Large intestine (tissue), 3 donors: ENCODE measurements around the gene RGS6. TPM values are rescaled to one million over a fixed set of nuclear protein-coding genes. Genes with fewer than 3 reads are reported as not detected.

Source experiments
- DNase-seq, 2 donors: peaks; one replicate each; pipeline versions ENCODE4 v3.0.0 to v3.0.0-alpha.2; 2013
- H3K27ac ChIP-seq: one replicate; pipeline ENCODE4 v1.5.1; 2013; ENCODE audit warnings: low read length
- H3K27me3 ChIP-seq: 2 replicates; pipeline ENCODE4 v1.6.1; 2013; ENCODE audit warnings: low read length; ENCODE audit not compliant: control insufficient read depth, insufficient read depth
- H3K36me3 ChIP-seq: 2 replicates; pipeline ENCODE4 v1.6.1; 2013; ENCODE audit warnings: low read length; ENCODE audit not compliant: control insufficient read depth, insufficient read depth
- H3K4me1 ChIP-seq: one replicate; pipeline ENCODE4 v1.6.1; 2013; ENCODE audit warnings: low read length; ENCODE audit not compliant: control insufficient read depth, insufficient read depth
- H3K4me3 ChIP-seq: one replicate; pipeline ENCODE4 v1.5.1; 2013; ENCODE audit warnings: low read length
- H3K9me3 ChIP-seq: one replicate; pipeline ENCODE4 v1.6.1; 2013; ENCODE audit warnings: mild to moderate bottlenecking, low read depth, low read length, moderate library complexity; ENCODE audit not compliant: control insufficient read depth
- WGBS: methylation state at CpG from one replicate; pipeline ENCODE4 v1.1.5; 2013; ENCODE audit warnings: low lambda C conversion rate; ENCODE audit not compliant: insufficient coverage; 5-methylcytosine and 5-hydroxymethylcytosine counted together
- polyA plus RNA-seq: library from polyadenylated mRNA; unstranded; fragments of 120-200 nt; gene quantifications from one replicate; pipeline ENCODE4 v1.2.1, GENCODE V29; 2013

RGS6 gene
- polyA plus RNA-seq, 1 donor: 2.7 TPM

DNA sequence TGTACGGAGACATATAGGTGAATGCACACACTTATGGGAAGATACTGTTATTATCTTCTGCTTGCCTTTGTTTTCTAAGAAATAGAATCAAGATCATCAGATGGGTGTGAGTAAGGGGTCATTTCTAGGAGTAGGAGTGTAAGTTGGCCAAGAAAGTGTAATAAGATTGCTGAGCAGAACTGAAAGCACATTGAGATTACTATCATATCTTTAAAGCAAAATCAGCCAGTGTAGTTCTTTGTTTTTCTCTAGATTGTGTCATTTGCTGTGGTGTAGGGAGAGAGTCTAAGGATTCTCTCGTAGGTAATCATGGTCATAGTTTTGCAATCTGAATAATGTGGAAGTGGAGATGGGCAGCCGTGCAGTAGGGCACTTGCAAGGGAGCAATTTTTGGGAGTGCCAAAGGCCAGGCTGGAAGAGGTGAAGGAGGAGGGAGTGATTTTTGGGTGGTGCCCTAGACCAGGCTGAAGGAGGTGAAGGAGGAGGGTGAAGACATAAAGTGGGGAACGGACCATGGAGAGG lies 131.6 kb downstream of the RGS6 start:
- H3K36me3 ChIP-seq: no peaks in the 10 kb centered on the region
- no peaks in the 10 kb centered on the region for H3K9me3 ChIP-seq
- H3K4me3 ChIP-seq: no peak overlapping the region
- H3K27me3 ChIP-seq: no peaks in the 10 kb centered on the region
- H3K27ac ChIP-seq: no peak overlapping the region
- no peaks in the 10 kb centered on the region for H3K4me1 ChIP-seq
- 75% methylated on average over 1 of the region's 4 CpGs for WGBS
- no peak for DNase-seq

DNA sequence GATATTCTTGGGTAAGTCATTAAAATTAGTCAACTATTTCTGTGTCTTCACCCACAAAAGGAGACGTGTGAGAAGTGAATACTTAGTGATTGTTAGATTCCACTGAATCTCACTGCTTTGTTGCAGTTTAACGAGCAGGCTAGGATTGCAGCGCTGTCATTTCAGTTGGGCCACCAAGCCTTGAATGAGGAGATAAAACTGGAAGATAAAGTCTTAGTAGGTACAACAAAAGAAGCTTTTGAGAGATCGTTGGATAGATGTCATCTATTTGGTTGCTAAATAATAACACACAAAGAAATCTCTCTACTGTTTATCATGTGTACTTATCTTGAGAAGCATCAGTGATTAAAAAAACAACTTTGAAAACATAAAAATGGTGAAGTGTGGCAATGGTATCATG lies 132.3 kb downstream of the RGS6 start:
- 17% methylated on average over 1 of the region's 4 CpGs for WGBS
- Histone ChIP-seq H3K27ac (no peak overlapping the region), H3K4me1 (no peaks in the 10 kb centered on the region), H3K36me3 (no peaks in the 10 kb centered on the region), H3K4me3 (no peak overlapping the region), H3K9me3 (no peaks in the 10 kb centered on the region), H3K27me3 (no peaks in the 10 kb centered on the region)
- DNase-seq: no peak

DNA sequence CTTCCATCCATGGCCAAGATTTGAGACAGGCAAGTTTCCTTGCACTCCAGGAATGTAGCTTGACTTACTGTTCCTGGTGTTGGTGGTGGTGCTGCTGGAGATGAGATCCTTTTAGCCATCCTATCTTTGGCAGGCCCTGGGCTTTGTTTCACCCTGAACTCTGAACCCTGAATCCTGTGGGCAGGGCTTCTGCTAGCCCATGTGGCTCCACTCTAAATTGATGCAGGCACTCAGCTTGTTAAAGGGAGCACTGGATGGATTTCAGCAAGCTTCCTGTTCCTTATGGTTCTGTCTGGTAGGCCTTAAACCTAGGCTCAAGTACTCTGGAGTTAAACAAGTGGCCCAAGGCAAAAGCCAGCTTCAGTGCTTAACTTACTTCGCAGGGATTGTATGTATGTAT lies 138.2 kb downstream of the RGS6 start:
- H3K4me1 ChIP-seq: no peaks in the 10 kb centered on the region
- no peak overlapping the region for H3K27ac ChIP-seq
- no peaks in the 10 kb centered on the region for H3K36me3 ChIP-seq
- WGBS: no CpG with 5 or more reads among the region's 1 CpG
- H3K4me3 ChIP-seq: no peak overlapping the region
- H3K9me3 ChIP-seq: no peaks in the 10 kb centered on the region
- no peaks in the 10 kb centered on the region for H3K27me3 ChIP-seq
- no peak for DNase-seq

DNA sequence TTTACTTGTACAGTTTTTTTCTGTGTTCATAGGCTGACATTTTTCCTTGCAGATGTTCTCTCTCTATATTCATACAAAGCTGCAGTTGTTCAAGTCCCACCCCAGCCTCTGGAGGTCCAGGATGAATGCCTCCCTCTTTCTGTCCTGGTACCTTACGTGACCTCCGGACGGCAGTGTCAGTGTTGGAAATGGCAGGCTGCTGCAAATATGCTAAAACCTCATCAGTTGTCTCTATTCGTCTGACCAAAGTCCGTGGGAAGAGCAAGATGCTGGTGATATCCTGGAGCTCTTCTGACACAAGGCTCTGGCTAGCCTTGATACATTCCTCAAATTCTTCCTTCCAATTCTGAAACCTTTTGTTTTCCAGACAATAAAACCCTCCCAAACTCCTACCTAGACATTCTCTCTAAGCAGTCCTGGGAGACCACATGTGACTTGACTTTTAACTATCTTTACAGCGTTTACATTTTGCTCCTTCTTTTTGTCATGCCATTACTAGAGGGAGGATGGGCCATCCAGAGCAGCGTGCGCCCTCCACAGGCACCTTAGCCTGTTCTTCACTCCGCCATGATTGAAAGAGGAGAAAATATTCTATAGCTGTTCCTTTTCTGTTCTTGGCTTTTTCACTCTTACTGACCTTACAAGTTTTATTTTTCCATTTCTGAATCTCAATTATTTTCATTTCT lies 143.6 kb downstream of the RGS6 start:
- Histone ChIP-seq H3K27me3 (no peaks in the 10 kb centered on the region), H3K4me1 (no peaks in the 10 kb centered on the region), H3K4me3 (no peak overlapping the region), H3K27ac (no peak overlapping the region), H3K9me3 (no peaks in the 10 kb centered on the region), H3K36me3 (no peaks in the 10 kb centered on the region)
- DNase-seq: no peak
- WGBS: 65% methylated on average over 4 of the region's 9 CpGs

DNA sequence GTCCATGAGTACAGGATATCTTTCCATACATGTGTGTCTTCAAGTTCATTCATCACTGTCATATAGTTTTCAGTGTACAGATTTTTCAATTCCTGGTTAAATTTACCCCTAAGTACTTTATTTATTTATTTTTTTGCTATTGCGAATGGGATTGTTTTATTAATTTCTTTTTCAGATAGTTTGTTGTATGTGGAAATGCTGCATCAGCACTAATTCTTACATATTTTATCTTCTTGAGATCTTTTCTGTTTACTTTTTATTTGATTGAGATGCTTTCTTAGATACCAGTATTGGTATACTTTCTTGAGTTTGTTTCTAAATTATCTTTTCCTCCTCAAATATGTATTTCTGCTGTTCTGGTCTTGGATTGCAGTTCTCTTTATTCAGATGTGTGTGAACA lies 148.9 kb downstream of the RGS6 start:
- no peaks in the 10 kb centered on the region for H3K4me1 ChIP-seq
- H3K36me3 ChIP-seq: no peaks in the 10 kb centered on the region
- no peaks in the 10 kb centered on the region for H3K27me3 ChIP-seq
- H3K4me3 ChIP-seq: no peak overlapping the region
- H3K9me3 ChIP-seq: no peaks in the 10 kb centered on the region
- 100% methylated on average over 1 of the region's 1 CpG for WGBS
- DNase-seq: no peak
- H3K27ac ChIP-seq: no peak overlapping the region

DNA sequence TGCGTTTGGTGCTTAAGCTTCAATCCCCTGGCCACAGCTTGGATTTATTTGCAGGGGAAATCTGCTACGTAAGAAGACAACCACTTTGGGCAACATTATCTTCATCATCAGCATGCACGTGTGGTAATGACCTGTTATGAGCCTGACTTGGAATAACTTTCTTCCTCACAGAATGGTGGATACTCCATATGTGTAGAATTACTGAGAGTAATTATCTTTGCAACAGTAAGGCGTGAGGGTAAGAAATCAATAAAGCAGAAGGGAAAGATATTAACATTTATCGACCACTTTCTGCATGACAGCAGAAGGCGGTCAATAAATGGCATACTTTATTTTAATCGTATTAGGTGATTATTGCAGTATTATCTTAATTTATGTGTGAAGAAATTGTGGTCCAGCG lies 152.7 kb downstream of the RGS6 start:
- no peaks in the 10 kb centered on the region for H3K9me3 ChIP-seq
- no peak for DNase-seq
- 100% methylated on average over 1 of the region's 8 CpGs for WGBS
- no peaks in the 10 kb centered on the region for H3K4me1 ChIP-seq
- H3K27me3 ChIP-seq: no peaks in the 10 kb centered on the region
- no peaks in the 10 kb centered on the region for H3K36me3 ChIP-seq
- no peak overlapping the region for H3K27ac ChIP-seq
- no peak overlapping the region for H3K4me3 ChIP-seq

DNA sequence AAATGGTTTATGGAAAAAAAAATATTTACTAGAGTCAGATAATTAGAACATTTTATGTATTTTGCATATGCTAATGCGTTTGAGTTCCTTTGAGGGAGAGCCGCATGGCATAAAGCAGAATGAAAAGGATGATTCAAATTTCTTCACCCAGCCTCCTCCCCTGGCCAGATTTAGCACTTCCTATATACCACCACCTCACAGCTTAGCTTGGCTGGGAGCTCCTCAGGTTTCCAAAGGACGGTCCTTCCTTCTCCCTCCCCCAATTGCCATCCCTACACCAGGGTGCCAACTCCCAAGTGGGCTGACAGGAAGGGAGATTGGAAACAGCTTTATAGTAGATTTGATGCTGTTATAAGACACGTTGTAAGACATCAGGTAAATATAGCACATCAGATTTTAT lies 157.4 kb downstream of the RGS6 start:
- no peak for DNase-seq
- no peak overlapping the region for H3K4me3 ChIP-seq
- H3K4me1 ChIP-seq: no peaks in the 10 kb centered on the region
- no peaks in the 10 kb centered on the region for H3K27me3 ChIP-seq
- no peaks in the 10 kb centered on the region for H3K9me3 ChIP-seq
- no peaks in the 10 kb centered on the region for H3K36me3 ChIP-seq
- H3K27ac ChIP-seq: no peak overlapping the region
- 70% methylated on average over 3 of the region's 4 CpGs for WGBS

DNA sequence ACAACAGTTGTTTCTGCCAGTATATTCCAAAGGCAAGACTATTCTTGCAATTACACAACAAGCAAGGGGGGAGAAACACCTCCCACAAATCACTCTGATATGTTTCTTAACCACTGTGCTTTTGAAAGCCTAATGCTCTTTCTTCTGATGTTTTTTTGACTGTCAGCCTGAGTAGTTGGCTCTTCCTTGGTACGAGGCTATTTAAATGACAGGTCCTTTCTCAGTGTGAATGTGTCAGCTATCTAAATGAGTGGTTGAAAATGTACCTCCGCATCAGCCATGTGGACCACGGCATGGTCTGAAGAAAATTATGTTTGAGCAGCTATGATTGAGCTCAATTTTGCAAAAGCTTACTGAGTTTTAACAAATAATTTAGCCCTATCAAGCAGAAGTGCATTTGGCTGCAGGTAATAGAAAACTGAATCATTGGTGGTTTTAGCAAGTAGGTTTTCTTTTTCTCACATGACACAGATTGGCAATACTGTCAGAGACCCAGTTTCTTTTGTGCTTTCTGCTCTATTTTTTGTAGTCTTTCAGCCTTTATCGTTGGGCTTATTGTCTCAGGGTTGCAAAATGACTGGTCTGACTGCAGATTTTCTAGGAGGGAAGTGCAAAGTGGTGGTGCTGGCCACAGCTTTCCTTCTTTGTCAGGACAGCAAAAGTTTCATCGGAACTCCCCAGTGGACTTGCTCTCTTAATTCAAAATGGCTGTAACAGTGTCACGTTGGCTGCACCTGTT lies 162.8 kb downstream of the RGS6 start:
- no peak overlapping the region for H3K4me3 ChIP-seq
- WGBS: no CpG with 5 or more reads among the region's 6 CpGs
- no peaks in the 10 kb centered on the region for H3K36me3 ChIP-seq
- no peak for DNase-seq
- no peaks in the 10 kb centered on the region for H3K9me3 ChIP-seq
- no peaks in the 10 kb centered on the region for H3K4me1 ChIP-seq
- H3K27ac ChIP-seq: no peak overlapping the region
- no peaks in the 10 kb centered on the region for H3K27me3 ChIP-seq

DNA sequence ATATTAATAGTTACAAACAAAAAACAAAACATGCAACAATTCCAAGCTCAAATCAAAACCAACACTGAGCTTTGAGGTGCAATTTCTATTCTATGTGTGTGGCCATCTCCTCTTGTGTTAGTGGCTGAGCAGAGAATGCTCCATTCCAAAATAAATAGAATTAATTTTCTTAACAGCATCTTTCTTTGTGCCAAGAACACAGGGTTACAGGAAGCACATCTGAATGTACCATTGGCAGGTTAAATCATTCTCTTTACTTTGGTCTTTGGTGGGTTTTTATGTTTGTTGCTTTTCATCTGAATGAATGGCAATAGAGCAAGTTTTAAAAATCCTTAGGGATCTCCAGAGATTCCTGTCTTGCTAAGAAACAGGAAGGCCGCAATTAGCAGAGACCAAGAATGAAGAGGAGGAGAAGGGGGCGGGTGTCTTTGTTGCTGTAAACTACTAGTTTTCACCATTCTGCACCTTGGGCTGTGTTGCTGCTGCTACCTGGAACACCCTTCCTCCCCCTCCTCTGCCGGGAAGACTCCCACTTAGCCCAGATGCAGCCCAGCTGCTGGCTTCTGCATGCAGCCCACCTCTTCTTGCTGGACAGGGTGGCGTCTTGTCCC lies 165.0 kb downstream of the RGS6 start:
- H3K9me3 ChIP-seq: no peaks in the 10 kb centered on the region
- no peak overlapping the region for H3K27ac ChIP-seq
- DNase-seq: no peak
- H3K4me1 ChIP-seq: no peaks in the 10 kb centered on the region
- no peaks in the 10 kb centered on the region for H3K36me3 ChIP-seq
- H3K27me3 ChIP-seq: no peaks in the 10 kb centered on the region
- WGBS: no CpG with 5 or more reads among the region's 4 CpGs
- H3K4me3 ChIP-seq: no peak overlapping the region

DNA sequence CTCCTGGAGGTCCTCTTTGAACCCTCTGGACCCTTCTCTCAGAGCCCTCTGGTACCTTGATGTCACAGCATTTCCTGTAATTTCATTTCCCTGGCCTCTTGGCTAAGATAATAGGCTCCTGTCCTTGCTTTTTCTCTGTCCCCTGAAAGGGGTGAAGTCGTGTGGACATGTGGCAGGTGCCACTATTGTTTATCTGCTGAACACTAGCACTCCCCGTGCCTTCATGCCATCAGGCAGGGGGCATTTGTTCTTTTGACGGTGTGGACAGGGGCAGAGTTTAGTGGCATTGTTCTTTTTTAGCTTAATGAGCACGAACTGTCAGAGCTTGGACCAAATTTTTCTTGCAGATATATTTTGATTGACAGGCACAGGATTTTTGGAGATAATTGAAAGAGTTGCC lies 166.0 kb downstream of the RGS6 start:
- WGBS: no CpG with 5 or more reads among the region's 4 CpGs
- H3K36me3 ChIP-seq: no peaks in the 10 kb centered on the region
- no peaks in the 10 kb centered on the region for H3K9me3 ChIP-seq
- H3K4me1 ChIP-seq: no peaks in the 10 kb centered on the region
- no peak overlapping the region for H3K27ac ChIP-seq
- H3K4me3 ChIP-seq: no peak overlapping the region
- H3K27me3 ChIP-seq: no peaks in the 10 kb centered on the region
- DNase-seq: no peak
